GM21528 (cell line): ENCODE results near the gene USP24.
"Not testable (repeated sequence)": the region's sequence is repeated elsewhere in the genome, so short reads cannot be mapped to it uniquely, and the experiment has no call there.

Experiments
- ATAC-seq: cut with Tn5 transposase; IDR thresholded peaks from one replicate; pipeline ENCODE4 v1.9.1; 2021; ENCODE audit warnings: mild to moderate bottlenecking, moderate library complexity; ENCODE audit not compliant: unreplicated experiment, low FRiP score

USP24 gene

GRCh38 chr1:55198044-55198443 is 17.1 kb downstream of the USP24 start:
- ATAC-seq: no peak

- no peak for ATAC-seq
These were observed 18.1 kb downstream of the USP24 start for GRCh38 chr1:55197099-55197498.

- no peak for ATAC-seq
These were observed 18.6 kb downstream of the USP24 start for GRCh38 chr1:55196433-55197035.

- ATAC-seq: peak; percentile 66
These were observed 19.5 kb downstream of the USP24 start for GRCh38 chr1:55195521-55196233.

DNA sequence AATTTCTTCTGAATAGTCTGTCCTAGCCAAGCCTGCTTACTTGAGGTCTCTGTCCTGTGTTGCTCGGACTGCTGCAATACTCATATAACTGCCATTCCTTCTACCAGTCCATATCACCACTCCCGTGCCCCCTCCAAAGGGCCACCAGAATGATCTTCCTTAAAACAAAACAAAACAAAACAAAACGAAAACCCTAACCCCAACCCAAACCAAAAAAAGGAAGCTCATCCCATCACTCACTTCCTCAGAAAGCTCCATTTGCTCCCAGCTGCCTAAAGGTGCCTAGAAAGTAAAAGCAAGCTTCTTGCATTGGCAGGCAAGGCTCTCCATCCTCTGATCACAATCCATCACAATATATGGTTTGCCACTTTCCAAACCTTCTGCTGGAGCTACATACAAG is 20.3 kb downstream of the USP24 start:
- ATAC-seq: no peak

DNA sequence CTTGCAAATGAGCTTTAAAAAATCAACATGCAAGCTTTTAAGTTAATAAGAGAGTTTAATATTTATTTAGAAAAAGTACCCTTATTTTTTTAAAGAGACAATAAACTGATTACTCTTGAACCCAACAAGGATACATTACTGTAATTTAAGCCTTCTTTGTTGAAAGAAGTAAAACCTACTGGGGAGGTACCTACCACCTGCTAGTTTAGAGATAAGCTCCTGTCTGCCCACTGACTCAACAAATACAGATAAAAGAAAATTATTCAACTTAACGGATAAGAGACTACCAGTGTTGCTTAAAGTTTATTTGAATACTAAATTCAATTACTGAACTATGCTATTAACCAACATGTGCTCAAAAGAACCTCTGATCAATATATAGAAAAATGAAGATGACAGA is 23.1 kb downstream of the USP24 start:
- ATAC-seq: no peak

DNA sequence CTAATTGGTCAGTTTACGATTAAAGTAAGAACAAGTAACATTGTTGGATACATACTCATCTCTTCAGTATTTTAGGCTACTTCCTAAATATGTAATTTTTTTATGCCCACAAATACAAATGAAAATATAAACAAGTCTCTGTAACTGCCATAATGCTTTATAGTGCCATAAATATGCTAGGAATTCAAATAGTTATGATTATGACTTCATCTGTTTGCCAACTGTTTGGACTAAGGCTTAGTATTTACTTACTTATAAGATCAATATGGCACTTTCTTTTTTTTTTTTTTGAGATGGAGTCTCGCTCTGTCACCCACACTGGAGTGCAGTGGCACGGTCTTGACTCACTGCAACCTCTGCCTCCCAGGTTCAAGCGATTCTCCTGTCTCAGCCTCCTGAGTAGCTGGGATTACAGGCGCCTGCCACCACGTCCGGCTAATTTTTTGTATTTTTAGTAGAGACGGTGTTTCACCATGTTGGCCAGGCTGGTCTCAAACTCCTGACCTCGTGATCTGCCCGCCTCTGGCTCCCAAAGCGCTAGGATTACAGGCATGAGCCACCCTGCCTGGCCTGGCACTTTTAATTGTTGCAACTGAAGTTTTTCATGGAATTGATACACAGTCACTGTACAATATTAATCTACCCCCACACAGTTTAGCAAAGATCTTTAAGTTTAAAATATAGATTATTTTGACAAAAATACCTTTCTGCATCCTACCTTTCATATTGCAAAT is 23.8 kb downstream of the USP24 start:
- ATAC-seq: not testable (repeated sequence)

GRCh38 chr1:55190109-55190508 is 25.1 kb downstream of the USP24 start:
- ATAC-seq: no peak

DNA sequence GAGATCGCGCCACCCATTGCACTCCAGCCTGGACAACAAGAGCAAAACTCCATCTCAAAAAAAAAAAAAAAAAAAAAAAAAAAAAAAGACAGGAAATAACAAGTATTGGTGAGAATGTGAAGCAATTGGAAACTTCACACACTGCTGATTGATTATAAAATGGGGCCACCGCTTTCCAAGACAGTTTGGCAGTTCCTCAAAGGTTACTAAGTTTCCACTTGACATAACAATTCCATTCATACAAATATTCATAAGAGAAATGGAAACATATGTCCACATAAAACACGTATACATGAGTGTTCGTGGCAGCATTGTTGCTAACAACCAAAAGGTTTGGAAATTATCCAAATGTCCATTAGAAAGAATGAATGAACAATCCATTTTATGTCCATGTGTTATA is 26.3 kb downstream of the USP24 start:
- no peak for ATAC-seq

DNA sequence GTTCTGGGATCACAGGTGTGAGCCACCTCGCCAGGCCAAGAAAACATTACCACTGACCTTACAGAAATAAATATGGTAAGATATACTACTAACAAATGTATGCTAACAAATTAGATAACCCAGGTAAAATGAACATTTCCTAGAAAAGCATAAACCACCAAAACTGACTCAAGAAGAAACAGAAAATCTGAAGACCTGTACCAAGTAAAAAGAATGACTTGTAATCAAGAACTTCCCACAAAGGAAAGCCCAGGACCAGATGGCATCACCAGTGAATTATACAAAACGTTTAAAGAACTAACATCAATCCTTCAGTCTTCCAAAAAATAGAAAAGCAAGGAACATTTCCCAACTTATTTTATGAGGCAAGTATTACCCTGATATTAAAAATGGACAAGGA is 29.3 kb downstream of the USP24 start:
- ATAC-seq: no peak

GRCh38 chr1:55184859-55185258 is 30.3 kb downstream of the USP24 start:
- ATAC-seq: no peak

- ATAC-seq: no peak
These were observed 33.5 kb downstream of the USP24 start for GRCh38 chr1:55181666-55182065.

DNA sequence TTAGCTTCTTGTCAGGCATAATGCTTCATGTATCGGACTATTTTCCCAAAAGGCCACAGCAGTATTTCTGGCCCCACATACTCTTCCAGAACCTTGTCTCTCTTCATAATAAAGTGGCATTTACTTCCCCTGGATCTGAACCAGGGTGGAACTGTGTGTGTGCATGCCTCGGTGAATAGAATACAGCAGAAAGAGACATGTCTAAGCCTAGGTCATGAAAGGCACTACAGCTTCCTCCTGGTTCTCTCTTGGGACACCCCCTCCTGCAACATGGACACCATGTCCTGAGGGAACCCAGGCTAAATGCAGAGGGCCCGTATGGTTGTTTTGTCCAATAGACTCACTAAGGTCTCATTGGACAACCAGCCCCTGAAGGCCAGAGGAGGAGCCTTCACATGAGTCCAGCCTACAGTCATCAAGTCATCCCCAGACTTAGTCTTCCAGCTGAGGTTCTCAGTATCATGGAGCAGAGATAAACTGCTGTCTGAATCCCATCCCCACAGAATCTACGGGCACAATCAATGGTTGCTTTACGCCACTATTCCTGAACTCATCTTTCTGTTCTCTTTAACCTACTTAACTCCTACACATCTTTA is 35.0 kb downstream of the USP24 start:
- no peak for ATAC-seq

- ATAC-seq: no peak
These were observed 35.9 kb downstream of the USP24 start for GRCh38 chr1:55179177-55179835.

DNA sequence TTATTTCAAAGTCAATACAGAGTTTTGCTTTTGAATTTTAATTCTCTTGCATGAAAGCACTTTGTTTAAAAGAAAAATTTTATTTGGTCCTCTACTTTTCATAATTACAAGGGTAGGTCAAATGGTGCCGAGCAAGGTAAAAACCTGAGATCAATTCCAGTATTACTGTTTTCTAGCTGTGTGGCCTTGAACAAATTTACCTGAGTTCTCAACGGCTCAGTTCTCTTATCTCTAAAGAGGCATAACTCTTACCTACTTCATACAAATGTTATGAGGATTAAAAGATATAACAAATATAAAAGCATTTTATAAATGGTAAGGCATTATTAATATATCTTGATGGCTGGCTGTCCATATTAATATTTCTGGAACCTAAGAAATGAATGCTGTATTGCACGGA is 42.5 kb downstream of the USP24 start:
- no peak for ATAC-seq

DNA sequence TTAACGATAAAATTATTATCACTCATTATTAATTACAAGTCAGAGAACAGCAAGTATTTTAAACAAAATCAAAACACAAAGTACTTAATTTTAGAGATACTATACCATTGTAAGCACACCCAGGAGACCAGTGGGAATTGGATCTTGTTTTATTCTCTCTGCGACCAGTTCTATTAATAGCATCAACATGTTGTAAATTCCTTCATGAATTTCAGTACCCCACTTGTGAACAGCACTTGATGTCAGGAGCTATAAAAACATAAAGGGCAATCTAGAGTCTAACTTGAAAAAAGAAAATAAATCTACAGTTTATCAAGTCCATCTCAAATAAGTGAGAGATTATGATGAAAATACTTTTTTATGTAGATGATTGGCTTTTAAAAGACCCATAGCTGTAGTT is 42.9 kb downstream of the USP24 start:
- ATAC-seq: no peak

DNA sequence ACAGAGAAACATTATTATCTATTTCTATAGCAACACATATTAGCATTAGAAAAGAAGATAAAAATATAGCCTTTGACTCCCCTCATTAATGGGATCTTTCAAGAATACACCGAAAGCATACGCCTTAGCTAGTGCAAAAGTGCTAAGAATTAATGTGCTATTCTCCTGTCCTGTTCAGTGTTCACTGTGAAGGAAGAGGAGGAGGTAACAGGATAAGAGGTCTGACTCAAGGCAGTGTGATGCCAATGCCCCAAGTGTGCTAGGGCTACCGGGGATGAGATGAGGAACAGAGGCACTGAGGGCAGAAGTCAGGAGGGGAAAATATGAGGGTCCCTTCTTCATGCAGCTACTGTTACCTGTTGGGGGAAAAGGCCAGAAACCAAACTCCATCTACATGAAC is 43.5 kb downstream of the USP24 start:
- no peak for ATAC-seq

DNA sequence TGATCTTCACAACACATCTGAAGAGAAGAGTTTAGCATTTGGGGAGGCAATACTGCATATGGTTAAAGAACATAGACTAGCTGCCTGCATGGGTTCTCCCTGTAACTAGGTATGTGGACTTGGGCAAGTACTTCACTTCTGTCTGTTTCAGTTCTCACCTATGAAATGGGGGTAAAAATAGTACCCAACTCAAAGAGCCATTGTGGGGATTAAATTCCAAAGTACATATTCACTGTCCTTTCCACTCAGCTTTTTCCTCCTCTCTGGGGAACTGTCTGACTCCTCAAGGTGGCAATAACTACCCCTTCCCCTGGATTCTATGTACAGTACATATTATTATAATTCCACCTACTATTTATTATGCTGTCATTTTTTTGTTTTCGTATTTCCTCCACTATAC is 44.7 kb downstream of the USP24 start:
- ATAC-seq: no peak

GRCh38 chr1:55169126-55169525 is 46.0 kb downstream of the USP24 start:
- no peak for ATAC-seq

DNA sequence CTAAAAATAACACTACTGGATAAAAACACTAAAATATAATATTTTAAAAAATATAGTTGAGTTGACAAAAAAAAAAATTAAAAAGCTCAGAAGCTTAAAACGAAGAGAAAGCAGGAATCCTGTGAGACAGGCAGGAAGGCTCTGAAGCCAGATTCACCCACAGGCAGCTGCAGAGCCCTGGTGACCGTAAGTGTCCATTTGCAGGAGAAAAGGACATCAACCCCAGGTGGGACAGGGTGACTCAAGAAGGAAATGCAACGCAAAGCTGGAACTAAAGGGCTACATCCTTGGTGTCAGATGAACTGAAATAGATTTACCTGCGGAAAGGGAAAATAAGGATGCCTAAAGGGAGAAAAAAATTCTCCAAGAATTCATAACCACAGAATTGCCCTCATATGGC is 46.8 kb downstream of the USP24 start:
- ATAC-seq: no peak
